T-cell (primary cell): Measurements from ENCODE around the gene LSS. TPM values are rescaled to one million over a fixed set of nuclear protein-coding genes. Genes with fewer than 3 reads are reported as not detected.
"Not testable (repeated sequence)": the region's sequence is repeated elsewhere in the genome, so short reads cannot be mapped to it uniquely, and the experiment has no call there.

Experiments used
- ATAC-seq, 4 experiments: fragments of 200-7000 bp in 3 of 4; fragments of 150-1000 bp in 1 of 4; cut with Tn5 transposase; replicated peaks in 1 of 4; 1 replicate in 3 of 4; 2 replicates in 1 of 4; pipeline ENCODE4 v1.10.0; 2021; ENCODE audit warnings: moderate library complexity in 3 of 4, mild to moderate bottlenecking in 2 of 4, moderate number of reproducible peaks in 1 of 4
- CTCF ChIA-PET, 2 donors: fragments of 300-600 bp; sonication (Branson Sonifier 250); formaldehyde crosslinking; loops; one replicate each; lab custom pipeline; 2022; ENCODE audit warnings: antibody characterized with exemption in 2 of 2; lab: Charles Lee
- POLR2A ChIA-PET, 2 donors: fragments of 300-600 bp; sonication (Branson Sonifier 250); formaldehyde crosslinking; loops; one replicate each; lab custom pipeline; 2022; ENCODE audit warnings: antibody characterized with exemption in 2 of 2; lab: Charles Lee
- DNase-seq, 35 experiments: peaks; one replicate each; pipeline versions ENCODE4 v3.0.0 to v3.0.0-alpha.2; 2013 to 2023
- H3K27ac ChIP-seq: one replicate; pipeline ENCODE4 v1.5.1; 2013; ENCODE audit warnings: low read length
- H3K27me3 ChIP-seq, 2 experiments: replicated peaks in 1 of 2; 1 replicate in 1 of 2; 2 replicates in 1 of 2; pipeline versions ENCODE4 v1.6.1 to v1.7.0; 2013; ENCODE audit warnings: low read length in 1 of 2, mixed read lengths in 1 of 2; ENCODE audit not compliant: control insufficient read depth in 2 of 2, insufficient read depth in 2 of 2; ENCODE audit errors: extremely low read depth in 1 of 2
- H3K36me3 ChIP-seq, 2 donors: 1 replicate in 1 of 2; 2 replicates in 1 of 2; pipeline versions ENCODE4 v1.6.1 to v1.7.0; 2013; ENCODE audit warnings: low read length in 1 of 2; ENCODE audit not compliant: control insufficient read depth in 2 of 2, insufficient read depth in 1 of 2; ENCODE audit errors: extremely low read depth in 1 of 2
- H3K4me1 ChIP-seq, 2 experiments: 1 replicate in 1 of 2; 2 replicates in 1 of 2; pipeline versions ENCODE4 v1.6.1 to v1.7.0; 2013; ENCODE audit warnings: low read length in 2 of 2, mixed read lengths in 1 of 2; ENCODE audit not compliant: insufficient read depth in 2 of 2, control insufficient read depth in 1 of 2; ENCODE audit errors: extremely low read depth in 1 of 2
- H3K4me3 ChIP-seq, 2 donors: 1 replicate in 1 of 2; 2 replicates in 1 of 2; pipeline versions ENCODE4 v1.5.1 to v1.7.0; 2013; ENCODE audit warnings: mild to moderate bottlenecking in 2 of 2, low read length in 1 of 2, moderate library complexity in 1 of 2; ENCODE audit not compliant: control insufficient read depth in 1 of 2; ENCODE audit errors: extremely low read depth in 1 of 2
- H3K9me3 ChIP-seq: 2 replicates; pipeline ENCODE4 v1.7.0; 2013
- H3K27ac Mint-ChIP-seq, 2 donors: one replicate each; pipeline ENCODE4 v1.8.0; 2020 to 2021; ENCODE audit warnings: mild to moderate bottlenecking in 2 of 2, mixed read lengths in 2 of 2
- H3K27me3 Mint-ChIP-seq, 2 donors: one replicate each; pipeline ENCODE4 v1.8.0; 2021 to 2022; ENCODE audit warnings: mixed read lengths in 2 of 2
- H3K36me3 Mint-ChIP-seq: one replicate; pipeline ENCODE4 v1.8.0; 2021; ENCODE audit warnings: mixed read lengths
- H3K4me1 Mint-ChIP-seq, 3 donors: one replicate each; pipeline ENCODE4 v1.8.0; 2020 to 2022; ENCODE audit warnings: mixed read lengths in 3 of 3, mild to moderate bottlenecking in 1 of 3
- H3K4me3 Mint-ChIP-seq, 3 donors: one replicate each; pipeline ENCODE4 v1.8.0; 2020 to 2022; ENCODE audit warnings: mild to moderate bottlenecking in 3 of 3, mixed read lengths in 3 of 3, moderate library complexity in 3 of 3
- H3K9me3 Mint-ChIP-seq, 3 donors: one replicate each; pipeline ENCODE4 v1.8.0; 2020 to 2022; ENCODE audit warnings: mixed read lengths in 3 of 3
- WGBS: methylation state at CpG from one replicate; pipeline ENCODE4 v1.1.5; 2013; ENCODE audit warnings: missing lambda C conversion rate; ENCODE audit not compliant: insufficient coverage; 5-methylcytosine and 5-hydroxymethylcytosine counted together
- total RNA-seq, 35 experiments: library from RNA in 6 of 35; stranded (reverse) in 6 of 35; fragments of 120-200 nt in 1 of 35; gene quantifications; one replicate each; pipeline versions ENCODE4 v1.2.1 to v1.2.4 and lab custom pipeline; 2013 to 2026

The LSS gene
- total RNA-seq, 5 donors from 2014 or later (not counting 1 experiment from before 2014, with no cell fraction given) = 41.3 to 63.0 (median 49.4) TPM

- Histone ChIP-seq H3K36me3 (peaks cover 3 to 4% of the 10 kb centered on the region in 2 donors), H3K27me3 (peaks cover 0 to 24% of the 10 kb centered on the region in 2 experiments), H3K4me3 (peak overlapping the region; percentile 61 to 72), H3K4me1 (peaks cover 0 to 18% of the 10 kb centered on the region in 2 experiments), H3K9me3 (no peaks in the 10 kb centered on the region), H3K27ac (peak overlapping the region; percentile 78)
- H3K4me1 Mint-ChIP-seq = peaks cover 6 to 12% (median 11%) of the 10 kb centered on the region in 3 donors
- H3K4me3 Mint-ChIP-seq = peak overlapping the region; percentile 67 to 84 (median 80)
- ATAC-seq (peak; percentile 81 to 85 (median 82)), DNase-seq (peak; percentile 11 to 82 (median 63))
- WGBS = 13% methylated on average over 13 of the region's 30 CpGs
- H3K9me3 Mint-ChIP-seq = no peaks in the 10 kb centered on the region
- H3K27ac Mint-ChIP-seq = peak overlapping the region; percentile 74 to 89
- ChIA-PET CTCF (no interaction called here), POLR2A (no interaction called here)
- H3K27me3 Mint-ChIP-seq = peaks cover 0 to 5% of the 10 kb centered on the region in 2 donors
- H3K36me3 Mint-ChIP-seq = no peaks in the 10 kb centered on the region
These were observed 43.7 kb downstream of the LSS start for GRCh38 chr21:46184625-46185555.

GRCh38 chr21:46183910-46184624, 44.5 kb downstream of the LSS start, which contains the start of gene SPATC1L:
TSS of gene SPATC1L (minus strand) at chr21:46184459. CDS start at chr21:46182816, 1,643 bp downstream.
- peak within 1 kb of the TSS; percentile 78 for H3K27ac ChIP-seq
- H3K9me3 Mint-ChIP-seq = no peaks in the 10 kb centered on the region
- no peaks in the 10 kb centered on the region for H3K36me3 Mint-ChIP-seq
- 17% methylated on average over 11 of the region's 24 CpGs for WGBS
- H3K27ac Mint-ChIP-seq = peak within 1 kb of the TSS; percentile 74 to 89
- peak within 1 kb of the TSS; percentile 67 to 84 (median 80) for H3K4me3 Mint-ChIP-seq
- H3K36me3 ChIP-seq = peaks cover 3 to 4% of the 10 kb centered on the region in 2 donors
- peaks cover 0 to 5% of the 10 kb centered on the region in 2 donors for H3K27me3 Mint-ChIP-seq
- peaks cover 6 to 12% (median 11%) of the 10 kb centered on the region in 3 donors for H3K4me1 Mint-ChIP-seq
- CTCF ChIA-PET = no interaction called here
- peak within 1 kb of the TSS; percentile 61 to 72 for H3K4me3 ChIP-seq
- H3K9me3 ChIP-seq = no peaks in the 10 kb centered on the region
- DNase-seq (peak in 17 of 35 experiments; percentile 9 to 64 (median 35)), ATAC-seq (peak in 3 of 4 experiments; percentile 21 to 68 (median 60))
- H3K4me1 ChIP-seq = peaks cover 0 to 18% of the 10 kb centered on the region in 2 experiments
- H3K27me3 ChIP-seq = peaks cover 0 to 24% of the 10 kb centered on the region in 2 experiments
- POLR2A ChIA-PET = no interaction called here

- H3K27ac Mint-ChIP-seq = peak overlapping the region in 1 of 2 donors; percentile 39
- H3K36me3 ChIP-seq, H3K27ac ChIP-seq, H3K27me3 Mint-ChIP-seq, POLR2A ChIA-PET, H3K9me3 Mint-ChIP-seq, H3K36me3 Mint-ChIP-seq, CTCF ChIA-PET, H3K9me3 ChIP-seq, H3K4me3 ChIP-seq, ATAC-seq: not testable (repeated sequence)
- peak overlapping the region in 2 of 3 donors; percentile 21 to 51 for H3K4me3 Mint-ChIP-seq
- peak in 1 of 35 experiments; percentile 3 for DNase-seq
- 43% methylated on average over 1 of the region's 13 CpGs for WGBS
- peaks cover 0 to 18% of the 10 kb centered on the region in 2 experiments for H3K4me1 ChIP-seq
- H3K4me1 Mint-ChIP-seq = peaks cover 6 to 12% (median 11%) of the 10 kb centered on the region in 3 donors
- peaks cover 0 to 24% of the 10 kb centered on the region in 2 experiments for H3K27me3 ChIP-seq
These were observed 45.2 kb downstream of the LSS start for GRCh38 chr21:46183337-46183909.

- Mint-ChIP-seq H3K27ac (peak overlapping the region in 1 of 2 donors; percentile 39), H3K4me1 (peaks cover 6 to 12% (median 11%) of the 10 kb centered on the region in 3 donors), H3K36me3 (no peaks in the 10 kb centered on the region), H3K9me3 (peaks cover 0 to under 1% (median 0%) of the 10 kb centered on the region in 3 donors), H3K27me3 (peaks cover 0 to 5% of the 10 kb centered on the region in 2 donors), H3K4me3 (peak overlapping the region in 2 of 3 donors; percentile 21 to 51)
- POLR2A ChIA-PET = no interaction called here
- DNase-seq (peak in 1 of 35 experiments; percentile 5), ATAC-seq (no peak)
- peaks cover 0 to 18% of the 10 kb centered on the region in 2 experiments for H3K4me1 ChIP-seq
- H3K27ac ChIP-seq = no peak overlapping the region
- H3K4me3 ChIP-seq = no peak overlapping the region
- H3K27me3 ChIP-seq = peaks cover 0 to 24% of the 10 kb centered on the region in 2 experiments
- 92% methylated on average over 38 of the region's 44 CpGs for whole genome bisulfite sequencing
- peaks cover 1 to 4% of the 10 kb centered on the region in 2 donors for H3K36me3 ChIP-seq
- no peaks in the 10 kb centered on the region for H3K9me3 ChIP-seq
- CTCF ChIA-PET = no interaction called here
These were observed 45.8 kb downstream of the LSS start for GRCh38 chr21:46182548-46183336.

GRCh38 chr21:46181953-46182547, 46.5 kb downstream of the LSS start:
- H3K27me3 Mint-ChIP-seq = peaks cover 0 to 5% of the 10 kb centered on the region in 2 donors
- peaks cover 6 to 12% (median 11%) of the 10 kb centered on the region in 3 donors for H3K4me1 Mint-ChIP-seq
- H3K27ac ChIP-seq = no peak overlapping the region
- DNase-seq (peak in 1 of 35 experiments; percentile 5), ATAC-seq (no peak)
- ChIA-PET CTCF (no interaction called here), POLR2A (no interaction called here)
- peaks cover 0 to 18% of the 10 kb centered on the region in 2 experiments for H3K4me1 ChIP-seq
- 86% methylated on average over 12 of the region's 16 CpGs for WGBS
- no peak overlapping the region for H3K27ac Mint-ChIP-seq
- H3K9me3 ChIP-seq = no peaks in the 10 kb centered on the region
- H3K9me3 Mint-ChIP-seq = peaks cover 0 to 2% (median 0%) of the 10 kb centered on the region in 3 donors
- H3K4me3 ChIP-seq = no peak overlapping the region
- H3K36me3 Mint-ChIP-seq = no peaks in the 10 kb centered on the region
- peaks cover 0 to 4% of the 10 kb centered on the region in 2 donors for H3K36me3 ChIP-seq
- peaks cover 0 to 24% of the 10 kb centered on the region in 2 experiments for H3K27me3 ChIP-seq
- no peak overlapping the region for H3K4me3 Mint-ChIP-seq
